Stimulated activated CD4-positive, alpha-beta T cell treated with anti-CD3 and anti-CD28 coated beads, Interleukin-4, amount 100 ng/mL, for 4 hours (primary cell): ENCODE results near the gene CPVL.

ENCODE experiments used
- DNase-seq, 2 experiments: peaks; one replicate each; pipeline ENCODE4 v3.0.0-alpha.2; 2020

CPVL gene

GRCh38 chr7:29154076-29154475 is 7.7 kb upstream of the CPVL start:
- DNase-seq: no peak

- no peak for DNase-seq
Observed at GRCh38 chr7:29150856-29151255, 4.5 kb upstream of the CPVL start.

GRCh38 chr7:29149036-29149435 is 2.7 kb upstream of the CPVL start:
- DNase-seq: no peak

- DNase-seq: no peak
Observed at GRCh38 chr7:29147821-29148220, 1.5 kb upstream of the CPVL start.

- DNase-seq: no peak
Observed at GRCh38 chr7:29146888-29147609, 712 bp upstream of the CPVL start.

- DNase-seq: no peak
Observed at GRCh38 chr7:29145553-29146056, 732 bp downstream of the CPVL start.

- no peak for DNase-seq
Observed at GRCh38 chr7:29143751-29144150, 2.6 kb downstream of the CPVL start.

- DNase-seq: no peak
Observed at GRCh38 chr7:29142021-29142727, 4.2 kb downstream of the CPVL start.

- no peak for DNase-seq
Observed at GRCh38 chr7:29140873-29141468, 5.4 kb downstream of the CPVL start.

- no peak for DNase-seq
Observed at GRCh38 chr7:29139796-29140195, 6.5 kb downstream of the CPVL start.

GRCh38 chr7:29139191-29139590 is 7.1 kb downstream of the CPVL start:
- DNase-seq: no peak

- DNase-seq: no peak
Observed at GRCh38 chr7:29138588-29138987, 7.7 kb downstream of the CPVL start.

GRCh38 chr7:29135846-29136245 is 10.5 kb downstream of the CPVL start:
- no peak for DNase-seq

- no peak for DNase-seq
Observed at GRCh38 chr7:29132980-29133379, 13.4 kb downstream of the CPVL start.

GRCh38 chr7:29131678-29132077 is 14.7 kb downstream of the CPVL start:
- no peak for DNase-seq

GRCh38 chr7:29130096-29130495 is 16.2 kb downstream of the CPVL start:
- DNase-seq: no peak

- no peak for DNase-seq
Observed at GRCh38 chr7:29127527-29127926, 18.8 kb downstream of the CPVL start.

GRCh38 chr7:29126804-29127203 is 19.5 kb downstream of the CPVL start:
- no peak for DNase-seq

- no peak for DNase-seq
Observed at GRCh38 chr7:29123626-29124190, 22.6 kb downstream of the CPVL start.

- no peak for DNase-seq
Observed at GRCh38 chr7:29122759-29123158, 23.6 kb downstream of the CPVL start.

GRCh38 chr7:29122081-29122480 is 24.3 kb downstream of the CPVL start:
- no peak for DNase-seq

GRCh38 chr7:29120955-29121354 is 25.4 kb downstream of the CPVL start:
- DNase-seq: no peak

- no peak for DNase-seq
Observed at GRCh38 chr7:29119538-29119937, 26.8 kb downstream of the CPVL start.
